GM12878 (cell line): ENCODE results near the gene FAM193B.
A peak's percentile ranks its signal among the peaks of the same experiment; 100 is the strongest.

Experiments
- EED ChIP-seq: sonication (generic); IDR thresholded peaks from 2 replicates; pipeline ENCODE4 v1.6.1; 2016; ENCODE audit warnings: antibody characterized with exemption, low read depth
- EP300 ChIP-seq, 2 experiments: fragments of 150-350 bp in 1 of 2; IDR thresholded peaks; 2 replicates each; pipeline ENCODE4 v1.6.1; 2011 to 2012; ENCODE audit warnings: low read depth in 2 of 2, low read length in 2 of 2, borderline replicate concordance in 1 of 2, improper control_type of control experiment in 1 of 2, inconsistent platforms in 1 of 2; ENCODE audit not compliant: control insufficient read depth in 1 of 2
- EZH2 ChIP-seq: IDR thresholded peaks from 2 replicates; pipeline ENCODE4 v1.6.1; 2012; ENCODE audit warnings: low read depth, mild to moderate bottlenecking, control low read depth, inconsistent platforms, low read length, borderline replicate concordance; ENCODE audit not compliant: control insufficient read depth
- HDAC2 ChIP-seq: fragments of 200-600 bp; sonication (generic); IDR thresholded peaks from 2 replicates; pipeline ENCODE4 v1.6.1; 2017
- POLR2A ChIP-seq: IDR thresholded peaks from 2 replicates; pipeline ENCODE4 v1.6.1; 2011; ENCODE audit warnings: low read depth, mild to moderate bottlenecking, low read length
- POLR2AphosphoS5 ChIP-seq: IDR thresholded peaks from 2 replicates; pipeline ENCODE4 v1.6.1; 2011; ENCODE audit warnings: mild to moderate bottlenecking, low read length, inconsistent platforms
- SRF ChIP-seq, 2 experiments: IDR thresholded peaks; 2 replicates each; pipeline ENCODE4 v1.6.1; 2011; ENCODE audit warnings: low read depth in 2 of 2, low read length in 2 of 2, mild to moderate bottlenecking in 1 of 2, moderate library complexity in 1 of 2
- SUPT20H ChIP-seq: IDR thresholded peaks from 2 replicates; pipeline ENCODE4 v1.6.1; 2011; ENCODE audit warnings: low read depth, mild to moderate bottlenecking, low read length, moderate library complexity, borderline replicate concordance; ENCODE audit not compliant: control insufficient read depth
- YY1 ChIP-seq: IDR thresholded peaks from 2 replicates; pipeline ENCODE4 v1.6.1; 2011; ENCODE audit warnings: low read depth, mild to moderate bottlenecking, low read length
- ZNF207 ChIP-seq: fragments of 450-650 bp; IDR thresholded peaks from 2 replicates; pipeline ENCODE4 v1.6.1; 2014; ENCODE audit warnings: antibody characterized with exemption, mild to moderate bottlenecking, borderline replicate concordance
- TF ChIP-seq, protein P1 (sequence below): IDR thresholded peaks from 2 replicates; pipeline ENCODE4 v1.6.1; 2011; ENCODE audit warnings: mild to moderate bottlenecking, low read depth, low read length, moderate library complexity; ENCODE audit not compliant: insufficient replicate concordance
- TF ChIP-seq, protein P2 (sequence below): fragments of 450-650 bp; IDR thresholded peaks from 2 replicates; pipeline ENCODE4 v1.6.1; 2016; ENCODE audit warnings: mild to moderate bottlenecking, moderate library complexity, borderline replicate concordance
- TF ChIP-seq, protein P3 (sequence below), 3 experiments: IDR thresholded peaks in 2 of 3; conservative IDR thresholded peaks in 1 of 3; 2 replicates each; pipeline ENCODE4 v1.5.1; 2011; ENCODE audit warnings: low read depth in 3 of 3, low read length in 3 of 3, mild to moderate bottlenecking in 3 of 3, control low read depth in 2 of 3, moderate library complexity in 2 of 3, inconsistent platforms in 1 of 3, mixed read lengths in 1 of 3; ENCODE audit not compliant: control insufficient read depth in 2 of 3, insufficient read depth in 1 of 3; ENCODE audit errors: extremely low read depth in 1 of 3

DNA sequence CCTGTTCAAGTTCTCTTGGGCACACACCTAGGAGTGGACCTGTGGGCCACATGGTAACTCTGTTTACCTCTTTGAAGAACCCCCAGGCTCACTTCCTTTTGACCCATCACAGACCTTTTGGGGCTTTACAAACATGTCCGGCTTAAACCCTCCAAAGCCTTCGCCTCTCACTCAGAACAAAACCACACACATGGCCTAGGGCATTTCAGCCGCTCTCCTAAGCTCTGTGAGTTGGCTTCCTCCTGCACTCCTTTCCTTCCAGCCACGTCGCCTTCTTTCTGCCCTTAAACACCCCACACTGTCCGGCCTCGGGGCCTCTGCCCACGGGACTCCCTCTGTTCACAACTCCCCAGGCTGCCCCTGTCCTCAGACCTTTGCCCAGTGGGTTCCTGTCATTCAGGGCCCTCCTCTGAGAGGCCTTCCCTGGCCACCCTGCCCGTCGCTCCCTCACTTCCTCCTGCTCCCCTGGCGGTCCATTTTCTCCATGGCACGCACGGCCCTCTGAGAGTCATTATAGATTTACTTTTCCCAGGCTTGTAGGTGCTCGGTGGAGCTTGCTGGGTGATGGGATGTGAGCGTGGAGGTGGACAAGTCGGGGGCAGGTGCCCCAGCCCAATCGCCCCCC lies 46.7 kb downstream of the FAM193B start:
- TF ChIP-seq YY1 (no peak), SRF (IDR thresholded peaks at IDR 0.05; ENCODE audit: low read depth in 2 of 2, low read length in 2 of 2) (no peak), SUPT20H (no peak), POLR2A (no peak), ZNF207 (no peak), EP300 (IDR thresholded peaks at IDR 0.05; ENCODE audit: borderline replicate concordance in 1 of 2, control insufficient read depth in 1 of 2, low read depth in 2 of 2, low read length in 2 of 2) (no peak), EZH2 (no peak), POLR2AphosphoS5 (no peak), EED (peak; percentile 41), HDAC2 (no peak)
- TF ChIP-seq, protein P1, sequence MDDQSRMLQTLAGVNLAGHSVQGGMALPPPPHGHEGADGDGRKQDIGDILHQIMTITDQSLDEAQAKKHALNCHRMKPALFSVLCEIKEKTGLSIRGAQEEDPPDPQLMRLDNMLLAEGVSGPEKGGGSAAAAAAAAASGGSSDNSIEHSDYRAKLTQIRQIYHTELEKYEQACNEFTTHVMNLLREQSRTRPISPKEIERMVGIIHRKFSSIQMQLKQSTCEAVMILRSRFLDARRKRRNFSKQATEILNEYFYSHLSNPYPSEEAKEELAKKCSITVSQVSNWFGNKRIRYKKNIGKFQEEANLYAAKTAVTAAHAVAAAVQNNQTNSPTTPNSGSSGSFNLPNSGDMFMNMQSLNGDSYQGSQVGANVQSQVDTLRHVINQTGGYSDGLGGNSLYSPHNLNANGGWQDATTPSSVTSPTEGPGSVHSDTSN, result no peak
- TF ChIP-seq, protein P2, sequence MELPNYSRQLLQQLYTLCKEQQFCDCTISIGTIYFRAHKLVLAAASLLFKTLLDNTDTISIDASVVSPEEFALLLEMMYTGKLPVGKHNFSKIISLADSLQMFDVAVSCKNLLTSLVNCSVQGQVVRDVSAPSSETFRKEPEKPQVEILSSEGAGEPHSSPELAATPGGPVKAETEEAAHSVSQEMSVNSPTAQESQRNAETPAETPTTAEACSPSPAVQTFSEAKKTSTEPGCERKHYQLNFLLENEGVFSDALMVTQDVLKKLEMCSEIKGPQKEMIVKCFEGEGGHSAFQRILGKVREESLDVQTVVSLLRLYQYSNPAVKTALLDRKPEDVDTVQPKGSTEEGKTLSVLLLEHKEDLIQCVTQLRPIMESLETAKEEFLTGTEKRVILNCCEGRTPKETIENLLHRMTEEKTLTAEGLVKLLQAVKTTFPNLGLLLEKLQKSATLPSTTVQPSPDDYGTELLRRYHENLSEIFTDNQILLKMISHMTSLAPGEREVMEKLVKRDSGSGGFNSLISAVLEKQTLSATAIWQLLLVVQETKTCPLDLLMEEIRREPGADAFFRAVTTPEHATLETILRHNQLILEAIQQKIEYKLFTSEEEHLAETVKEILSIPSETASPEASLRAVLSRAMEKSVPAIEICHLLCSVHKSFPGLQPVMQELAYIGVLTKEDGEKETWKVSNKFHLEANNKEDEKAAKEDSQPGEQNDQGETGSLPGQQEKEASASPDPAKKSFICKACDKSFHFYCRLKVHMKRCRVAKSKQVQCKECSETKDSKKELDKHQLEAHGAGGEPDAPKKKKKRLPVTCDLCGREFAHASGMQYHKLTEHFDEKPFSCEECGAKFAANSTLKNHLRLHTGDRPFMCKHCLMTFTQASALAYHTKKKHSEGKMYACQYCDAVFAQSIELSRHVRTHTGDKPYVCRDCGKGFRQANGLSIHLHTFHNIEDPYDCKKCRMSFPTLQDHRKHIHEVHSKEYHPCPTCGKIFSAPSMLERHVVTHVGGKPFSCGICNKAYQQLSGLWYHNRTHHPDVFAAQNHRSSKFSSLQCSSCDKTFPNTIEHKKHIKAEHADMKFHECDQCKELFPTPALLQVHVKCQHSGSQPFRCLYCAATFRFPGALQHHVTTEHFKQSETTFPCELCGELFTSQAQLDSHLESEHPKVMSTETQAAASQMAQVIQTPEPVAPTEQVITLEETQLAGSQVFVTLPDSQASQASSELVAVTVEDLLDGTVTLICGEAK, result no peak
- TF ChIP-seq, protein P3, sequence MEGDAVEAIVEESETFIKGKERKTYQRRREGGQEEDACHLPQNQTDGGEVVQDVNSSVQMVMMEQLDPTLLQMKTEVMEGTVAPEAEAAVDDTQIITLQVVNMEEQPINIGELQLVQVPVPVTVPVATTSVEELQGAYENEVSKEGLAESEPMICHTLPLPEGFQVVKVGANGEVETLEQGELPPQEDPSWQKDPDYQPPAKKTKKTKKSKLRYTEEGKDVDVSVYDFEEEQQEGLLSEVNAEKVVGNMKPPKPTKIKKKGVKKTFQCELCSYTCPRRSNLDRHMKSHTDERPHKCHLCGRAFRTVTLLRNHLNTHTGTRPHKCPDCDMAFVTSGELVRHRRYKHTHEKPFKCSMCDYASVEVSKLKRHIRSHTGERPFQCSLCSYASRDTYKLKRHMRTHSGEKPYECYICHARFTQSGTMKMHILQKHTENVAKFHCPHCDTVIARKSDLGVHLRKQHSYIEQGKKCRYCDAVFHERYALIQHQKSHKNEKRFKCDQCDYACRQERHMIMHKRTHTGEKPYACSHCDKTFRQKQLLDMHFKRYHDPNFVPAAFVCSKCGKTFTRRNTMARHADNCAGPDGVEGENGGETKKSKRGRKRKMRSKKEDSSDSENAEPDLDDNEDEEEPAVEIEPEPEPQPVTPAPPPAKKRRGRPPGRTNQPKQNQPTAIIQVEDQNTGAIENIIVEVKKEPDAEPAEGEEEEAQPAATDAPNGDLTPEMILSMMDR (IDR thresholded peaks at IDR 0.05 in 2 of 3, conservative IDR thresholded peaks at IDR 0.05 in 1 of 3; ENCODE audit: control insufficient read depth in 2 of 3, extremely low read depth in 1 of 3, insufficient read depth in 1 of 3, low read depth in 3 of 3, low read length in 3 of 3), result peak in 2 of 3 experiments; percentile 16 to 35; a peak in 1 of 6 replicates
